Measurements from ENCODE around the gene EHD1.

- TF ChIP-seq CTCF (conservative IDR thresholded peaks at IDR 0.05 in 1 of 2, IDR thresholded peaks at IDR 0.05 in 1 of 2; ENCODE audit: low read depth in 1 of 2, low read length in 2 of 2) (no peak), EZH2 (IDR thresholded peaks at IDR 0.05; ENCODE audit: low read length, missing control alignments) (no peak)
Observed at GRCh38 chr11:64845129-64845775, 33.2 kb downstream of the EHD1 start.

All from fibroblast of lung (primary cell).